Measurements from ENCODE around the gene RIPK4.

DNA sequence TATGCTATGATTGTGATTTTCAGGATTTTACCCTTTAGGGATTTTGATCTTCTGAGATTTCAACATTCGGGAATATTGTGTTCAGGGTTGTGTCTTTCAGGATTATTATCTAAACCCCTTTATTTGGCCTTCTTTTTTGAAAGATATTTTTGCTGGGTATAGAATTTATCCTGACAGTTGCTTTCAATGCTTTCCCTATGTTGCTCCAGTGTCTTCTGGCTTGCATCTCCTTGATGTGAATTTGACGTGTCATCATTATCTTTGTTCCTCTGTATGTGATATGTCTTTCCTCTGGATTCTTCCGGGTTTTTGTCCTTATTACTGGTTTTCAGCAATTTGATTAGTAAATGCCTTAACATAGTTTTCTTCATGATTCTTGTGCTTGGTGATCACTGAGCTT is 25.9 kb upstream of the RIPK4 start:
- TF ChIP-seq, protein P1, sequence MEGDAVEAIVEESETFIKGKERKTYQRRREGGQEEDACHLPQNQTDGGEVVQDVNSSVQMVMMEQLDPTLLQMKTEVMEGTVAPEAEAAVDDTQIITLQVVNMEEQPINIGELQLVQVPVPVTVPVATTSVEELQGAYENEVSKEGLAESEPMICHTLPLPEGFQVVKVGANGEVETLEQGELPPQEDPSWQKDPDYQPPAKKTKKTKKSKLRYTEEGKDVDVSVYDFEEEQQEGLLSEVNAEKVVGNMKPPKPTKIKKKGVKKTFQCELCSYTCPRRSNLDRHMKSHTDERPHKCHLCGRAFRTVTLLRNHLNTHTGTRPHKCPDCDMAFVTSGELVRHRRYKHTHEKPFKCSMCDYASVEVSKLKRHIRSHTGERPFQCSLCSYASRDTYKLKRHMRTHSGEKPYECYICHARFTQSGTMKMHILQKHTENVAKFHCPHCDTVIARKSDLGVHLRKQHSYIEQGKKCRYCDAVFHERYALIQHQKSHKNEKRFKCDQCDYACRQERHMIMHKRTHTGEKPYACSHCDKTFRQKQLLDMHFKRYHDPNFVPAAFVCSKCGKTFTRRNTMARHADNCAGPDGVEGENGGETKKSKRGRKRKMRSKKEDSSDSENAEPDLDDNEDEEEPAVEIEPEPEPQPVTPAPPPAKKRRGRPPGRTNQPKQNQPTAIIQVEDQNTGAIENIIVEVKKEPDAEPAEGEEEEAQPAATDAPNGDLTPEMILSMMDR (IDR thresholded peaks at IDR 0.05) = no peak
- TF ChIP-seq POLR2A (IDR thresholded peaks at IDR 0.05) (no peak), POLR2AphosphoS5 (IDR thresholded peaks at IDR 0.05; ENCODE audit: insufficient read depth in 1 of 2, low read depth in 1 of 2) (no peak)
